GM12865 (cell line): ENCODE data around the gene CCNYL1.

ENCODE experiments used
- DNase-seq: peaks from one replicate; pipeline ENCODE4 v3.0.0; 2010; ENCODE audit warnings: low read depth
- H3K4me3 ChIP-seq: 2 replicates; pipeline ENCODE4 v1.5.1; 2011; ENCODE audit warnings: mild to moderate bottlenecking, low read depth, low read length, control low read depth
- CTCF ChIP-seq: IDR thresholded peaks from 2 replicates; pipeline ENCODE4 v1.5.1; 2011; ENCODE audit warnings: low read length, control low read depth, low read depth, inconsistent platforms; ENCODE audit not compliant: insufficient read depth; ENCODE audit errors: missing control alignments

The CCNYL1 gene

GRCh38 chr2:207766041-207766551 is 54.7 kb downstream of the CCNYL1 start:
- TF ChIP-seq CTCF = no peak
- no peak overlapping the region for H3K4me3 ChIP-seq
- DNase-seq = no peak

GRCh38 chr2:207766697-207767460 is 55.4 kb downstream of the CCNYL1 start:
- no peak for TF ChIP-seq CTCF
- peak; percentile 7 for DNase-seq
- no peak overlapping the region for H3K4me3 ChIP-seq

- no peak overlapping the region for H3K4me3 ChIP-seq
- TF ChIP-seq CTCF = no peak
- peak; percentile 7 for DNase-seq
These were observed 56.2 kb downstream of the CCNYL1 start for GRCh38 chr2:207767461-207768167.

- H3K4me3 ChIP-seq = peak overlapping the region; percentile 91
- TF ChIP-seq CTCF = no peak
- DNase-seq = peak; percentile 63
These were observed 56.9 kb downstream of the CCNYL1 start for GRCh38 chr2:207768168-207768865.

- TF ChIP-seq CTCF = no peak
- DNase-seq = peak; percentile 35
- peak overlapping the region; percentile 91 for H3K4me3 ChIP-seq
These were observed 57.6 kb downstream of the CCNYL1 start for GRCh38 chr2:207768866-207769596.
